ENCODE data around the gene UBE2E1.
"Not testable (repeated sequence)": the region's sequence is repeated elsewhere in the genome, so short reads cannot be mapped to it uniquely, and the experiment has no call there.

Gene UBE2E1

GRCh38 chr3:23859012-23859743 lies 53.4 kb downstream of the UBE2E1 start:
- DNase-seq: no peak

- no peak for DNase-seq
These were observed 54.2 kb downstream of the UBE2E1 start for GRCh38 chr3:23859839-23860382.

- no peak for DNase-seq
These were observed 55.9 kb downstream of the UBE2E1 start for GRCh38 chr3:23861689-23862088.

DNA sequence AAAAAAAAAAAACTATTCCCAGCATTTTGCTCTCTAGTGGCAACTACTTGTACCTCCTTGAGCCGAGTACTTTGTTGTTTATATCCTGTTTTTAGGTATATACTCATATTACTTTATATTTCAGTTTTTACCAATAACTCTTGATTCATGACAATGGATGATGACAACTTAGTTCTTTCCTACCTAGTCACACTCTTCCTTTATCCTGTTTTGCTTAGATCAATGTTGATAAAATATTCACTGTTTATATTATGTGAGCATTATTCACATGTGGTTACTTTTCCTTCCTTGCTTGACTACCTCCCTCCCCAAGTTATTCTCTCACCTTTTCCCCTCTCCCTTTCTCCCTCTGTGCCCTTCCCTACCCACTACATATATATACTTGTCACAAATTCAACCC lies 57.3 kb downstream of the UBE2E1 start:
- no peak for DNase-seq

DNA sequence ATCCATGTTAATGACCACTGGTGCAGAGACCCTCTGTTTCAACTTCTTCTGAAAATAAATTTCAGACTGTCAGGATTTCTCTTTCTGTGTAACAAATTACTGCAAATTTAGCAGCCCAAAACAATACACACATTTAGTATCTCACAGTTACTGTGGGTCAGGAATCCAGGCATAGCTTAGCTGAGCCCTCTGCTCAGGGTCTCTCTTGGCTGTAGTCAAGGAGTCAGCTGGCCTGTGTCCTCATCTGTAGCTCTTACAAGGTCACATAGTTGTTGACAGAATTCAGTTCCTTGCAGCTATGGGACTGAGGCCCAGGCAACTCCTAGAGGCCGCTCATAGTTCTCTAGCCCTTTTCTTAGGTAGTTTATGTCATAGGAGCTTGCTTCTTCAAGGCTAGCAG lies 59.2 kb downstream of the UBE2E1 start:
- DNase-seq: no peak

- DNase-seq: peak in 1 of 2 donors; percentile 12
These were observed 60.0 kb downstream of the UBE2E1 start for GRCh38 chr3:23865595-23866396.

- no peak for DNase-seq
These were observed 61.6 kb downstream of the UBE2E1 start for GRCh38 chr3:23867400-23867799.

DNA sequence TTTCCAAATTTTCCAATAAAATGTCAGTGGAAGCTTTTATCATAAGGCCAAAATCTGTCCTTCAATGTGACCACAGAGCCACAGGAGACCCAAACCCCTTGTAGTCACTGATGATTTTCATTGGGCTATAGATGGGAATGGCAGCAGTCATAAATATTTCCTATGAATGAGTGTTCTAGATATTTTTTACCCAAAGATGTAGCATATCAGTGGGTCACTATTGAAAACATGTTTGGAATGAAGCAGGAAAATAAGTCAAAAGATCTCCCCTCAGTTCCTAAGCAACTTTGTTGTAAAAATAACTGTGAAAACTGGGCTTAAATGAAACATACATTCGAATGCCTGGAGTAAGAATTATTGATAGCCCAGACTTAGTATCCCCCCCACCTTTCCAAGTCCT lies 62.1 kb downstream of the UBE2E1 start:
- no peak for DNase-seq

DNA sequence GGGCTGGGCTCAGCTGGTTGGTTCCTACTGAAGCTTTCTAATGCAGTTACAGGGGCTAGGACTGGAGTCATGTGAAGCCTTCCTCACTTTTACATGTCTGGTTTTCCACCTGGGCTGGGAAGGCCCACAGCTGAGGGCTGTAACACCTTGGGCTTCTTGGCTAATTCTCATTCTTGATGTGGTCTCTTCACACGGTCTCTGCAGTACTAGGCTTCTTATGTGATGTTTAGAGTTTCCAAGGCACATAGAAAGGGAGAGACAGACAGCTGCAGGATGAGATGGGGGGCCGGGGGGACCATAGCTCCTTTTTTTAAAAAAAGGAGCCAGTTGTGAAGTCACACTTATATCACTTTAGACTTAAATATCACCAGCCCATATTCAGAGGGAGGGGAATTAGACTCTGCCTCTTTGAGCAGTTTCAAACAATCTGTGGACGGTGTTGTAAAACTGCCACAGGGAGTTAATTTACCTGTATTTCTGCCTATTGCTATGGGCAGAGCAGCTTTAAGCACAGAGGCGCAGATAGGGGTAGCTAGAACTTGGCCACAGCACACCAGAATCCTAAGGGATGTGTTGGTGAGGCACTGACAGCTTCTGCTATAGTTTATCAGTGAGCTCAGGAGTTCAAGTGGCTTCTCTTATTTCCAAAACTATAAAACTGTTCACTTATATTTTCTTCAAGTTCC lies 64.4 kb downstream of the UBE2E1 start:
- DNase-seq: no peak

DNA sequence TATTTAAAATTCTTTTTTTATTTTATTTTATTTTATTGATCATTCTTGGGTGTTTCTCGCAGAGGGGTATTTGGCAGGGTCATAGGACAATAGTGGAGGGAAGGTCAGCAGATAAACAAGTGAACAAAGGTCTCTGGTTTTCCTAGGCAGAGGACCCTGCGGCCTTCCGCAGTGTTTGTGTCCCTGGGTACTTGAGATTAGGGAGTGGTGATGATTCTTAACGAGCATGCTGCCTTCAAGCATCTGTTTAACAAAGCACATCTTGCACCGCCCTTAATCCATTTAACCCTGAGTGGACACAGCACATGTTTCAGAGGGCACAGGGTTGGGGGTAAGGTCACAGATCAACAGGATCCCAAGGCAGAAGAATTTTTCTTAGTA lies 64.9 kb downstream of the UBE2E1 start:
- DNase-seq: not testable (repeated sequence)

- DNase-seq: not testable (repeated sequence)
These were observed 65.6 kb downstream of the UBE2E1 start for GRCh38 chr3:23871361-23871760.

GRCh38 chr3:23872330-23872729 lies 66.6 kb downstream of the UBE2E1 start:
- DNase-seq: no peak

DNA sequence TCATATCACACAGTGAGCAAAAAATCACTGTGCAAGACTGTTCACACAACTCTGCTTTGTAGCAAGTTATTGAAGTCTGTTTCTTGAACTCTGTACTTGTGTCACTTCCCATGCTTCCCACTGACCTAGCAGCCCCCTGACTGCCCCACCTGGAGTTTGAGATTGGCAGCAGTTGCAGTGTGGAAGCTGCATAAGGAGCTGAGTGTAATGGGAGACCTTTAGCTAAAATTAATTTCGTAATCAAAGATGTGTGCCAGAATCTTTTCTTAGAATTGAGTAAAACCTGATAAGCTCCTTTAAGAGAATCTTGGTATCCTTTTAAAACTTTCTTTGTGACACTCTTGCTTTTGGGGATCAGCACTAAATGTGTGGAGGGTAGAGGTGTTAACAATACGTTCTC lies 68.2 kb downstream of the UBE2E1 start:
- DNase-seq: no peak

DNA sequence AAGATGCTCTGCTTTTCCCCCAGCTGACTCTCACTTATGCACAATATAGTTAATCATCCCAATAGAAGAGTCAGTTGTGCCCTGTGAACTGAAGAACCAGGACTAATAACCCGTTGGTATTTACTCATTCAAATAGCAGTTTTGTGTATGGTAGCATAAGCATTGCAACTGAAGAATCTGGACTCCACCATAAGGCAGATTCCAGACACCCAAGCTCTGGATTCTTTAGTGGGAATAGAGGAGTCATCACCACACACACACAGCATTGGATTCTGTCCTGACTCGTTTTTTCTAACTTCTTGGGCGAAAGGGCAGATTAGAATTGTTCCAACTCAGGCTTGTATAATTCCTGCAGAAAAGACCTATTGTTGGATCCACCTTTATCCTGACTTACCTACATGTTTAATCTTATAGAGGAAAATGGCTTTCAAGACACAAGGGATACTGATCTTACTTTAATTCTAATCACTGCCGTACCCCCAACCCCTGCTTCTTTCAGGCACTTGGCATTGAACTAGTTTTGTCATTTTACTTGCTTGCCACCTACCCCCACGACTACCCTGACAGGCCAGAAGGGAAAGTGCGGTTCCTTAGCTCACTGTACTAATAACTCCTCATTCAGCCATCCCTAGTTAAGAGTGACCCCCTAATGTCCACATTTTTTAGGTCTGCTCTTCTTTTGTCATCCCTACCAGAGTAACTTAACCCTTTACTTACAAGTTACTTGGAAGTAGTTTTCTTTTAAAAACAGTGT lies 68.8 kb downstream of the UBE2E1 start:
- DNase-seq: no peak

DNA sequence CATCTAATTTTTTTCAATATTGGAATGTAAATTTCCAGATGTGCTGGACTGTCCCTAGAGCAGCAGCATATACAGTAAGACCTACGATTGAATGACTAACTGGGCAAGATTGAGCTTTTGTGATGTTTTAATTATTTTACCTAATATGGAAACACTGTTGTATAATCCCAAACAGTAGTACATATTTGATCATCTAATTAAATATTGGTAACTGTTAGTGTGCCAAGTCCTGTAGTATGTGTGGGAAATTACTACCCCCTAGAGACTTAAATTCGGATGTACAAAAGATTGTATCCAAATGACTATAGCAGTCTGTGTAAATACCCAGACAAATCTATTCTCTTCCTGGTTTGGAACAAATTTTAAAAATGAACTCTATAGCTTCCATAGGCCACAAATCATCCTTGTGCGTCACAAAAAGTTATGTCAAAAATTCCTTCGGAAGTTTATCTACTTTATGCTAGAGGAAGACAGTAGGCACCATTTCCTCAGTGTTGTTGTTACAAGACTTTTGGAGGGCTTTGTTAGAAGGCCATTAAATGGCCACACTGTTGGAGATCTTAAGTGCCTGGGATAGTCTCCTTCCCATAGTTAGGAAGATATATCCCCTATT lies 69.5 kb downstream of the UBE2E1 start:
- no peak for DNase-seq

DNA sequence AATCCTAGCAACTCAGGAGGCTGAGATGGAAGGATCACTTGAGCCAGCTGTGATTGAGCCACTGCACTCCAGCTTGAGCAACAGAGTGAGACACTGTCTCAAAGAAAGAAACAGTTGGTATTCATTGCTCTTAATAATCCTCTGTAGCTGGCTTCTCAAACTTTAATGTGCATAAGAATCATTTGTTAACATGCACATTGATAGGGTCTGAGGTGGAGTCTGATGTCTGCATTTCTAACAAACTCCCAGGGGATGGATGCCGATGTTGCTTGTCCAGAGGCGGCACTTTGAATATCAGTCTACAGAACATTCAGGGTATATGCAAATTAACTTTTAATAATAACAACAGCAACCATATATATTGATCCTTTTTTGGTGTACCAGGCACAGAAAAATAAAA lies 71.2 kb downstream of the UBE2E1 start:
- no peak for DNase-seq

- no peak for DNase-seq
These were observed 71.7 kb downstream of the UBE2E1 start for GRCh38 chr3:23877329-23877980.

DNA sequence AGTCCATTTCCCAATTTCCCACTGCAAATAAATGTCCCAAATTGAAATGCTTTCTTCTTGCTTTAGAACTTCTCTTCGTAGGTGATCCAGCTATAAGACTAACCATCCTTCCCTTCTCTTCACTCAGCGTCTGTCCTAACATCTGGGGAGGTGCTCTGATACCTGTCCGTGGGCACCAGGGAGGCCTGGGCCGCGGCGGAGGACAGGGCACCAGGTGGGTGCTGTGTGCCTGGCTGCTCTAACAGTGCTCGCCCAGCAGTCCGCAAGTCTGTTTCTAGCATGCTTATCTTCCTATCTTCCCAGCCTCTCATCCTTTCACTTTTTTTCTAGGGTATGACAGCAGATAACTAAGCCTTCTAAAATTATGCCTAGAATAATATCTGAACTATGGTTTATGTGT lies 73.7 kb downstream of the UBE2E1 start:
- DNase-seq: no peak

DNA sequence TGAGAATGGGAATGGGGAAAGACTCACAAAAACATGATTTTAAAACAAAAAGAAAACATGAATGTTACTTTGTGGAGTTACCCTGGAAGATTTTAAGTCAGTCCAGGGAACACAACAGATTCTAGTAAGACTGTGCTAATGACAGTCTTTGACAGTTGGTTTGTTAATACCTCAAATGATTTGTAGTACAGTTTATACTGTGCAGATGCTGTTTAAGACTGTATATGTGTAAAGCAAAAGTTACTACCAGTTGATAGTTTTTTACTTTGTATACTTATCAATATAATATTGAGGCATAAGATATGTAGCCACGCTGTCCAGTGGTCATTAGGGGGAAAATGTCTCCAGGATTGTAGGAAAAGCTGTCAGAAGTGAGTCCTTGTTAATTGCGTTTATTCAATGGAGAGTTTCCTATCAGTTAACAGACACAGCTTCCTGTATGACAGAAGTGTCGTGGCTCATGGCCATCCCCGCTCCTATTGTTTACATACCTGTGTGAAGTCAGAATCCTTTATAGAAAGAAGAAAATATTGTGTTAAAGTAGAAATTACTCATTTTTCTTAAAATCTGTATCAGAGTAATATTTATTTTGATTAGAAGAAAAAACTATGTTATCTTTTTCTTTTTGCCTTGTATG lies 75.1 kb downstream of the UBE2E1 start:
- DNase-seq: no peak

DNA sequence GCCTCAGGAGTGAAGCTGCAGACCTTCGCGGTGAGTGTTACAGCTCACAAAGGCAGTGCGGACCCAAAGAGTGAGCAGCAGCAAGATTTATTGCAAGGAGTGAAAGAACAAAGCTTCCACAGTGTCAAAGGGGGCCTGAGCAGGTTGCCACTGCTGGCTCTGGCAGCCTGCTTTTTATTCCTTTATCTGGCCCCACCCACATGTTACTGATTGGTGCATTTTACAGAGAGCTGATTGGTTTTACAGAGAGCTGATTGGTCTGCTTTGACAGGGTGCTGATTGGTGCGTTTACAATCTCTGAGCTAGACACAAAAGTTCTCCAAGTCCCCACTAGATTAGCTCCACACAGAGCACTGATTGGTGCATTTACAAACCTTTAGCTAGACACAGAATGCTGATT lies 76.2 kb downstream of the UBE2E1 start:
- DNase-seq: not testable (repeated sequence)

DNA sequence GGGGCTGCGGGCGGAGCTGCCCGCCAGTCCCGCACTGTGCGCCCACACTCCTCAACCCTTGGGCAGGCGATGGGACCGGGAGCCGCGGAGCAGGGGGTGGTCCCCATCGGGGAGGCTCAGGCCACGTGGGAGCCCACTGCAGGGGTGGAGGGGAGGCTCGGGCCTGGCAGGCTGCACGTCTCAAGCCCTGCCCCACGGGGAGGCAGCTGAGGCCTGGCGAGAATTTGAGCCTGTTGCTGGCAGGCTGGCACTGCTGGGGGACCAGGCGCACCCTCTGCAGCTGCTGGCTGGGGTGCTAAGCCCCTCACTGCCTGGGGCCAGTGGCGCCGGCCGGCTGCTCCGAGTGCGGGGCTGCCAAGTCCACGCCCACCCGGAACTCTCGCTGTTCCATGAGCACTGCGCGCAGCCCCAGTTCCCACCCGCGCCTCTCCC lies 76.7 kb downstream of the UBE2E1 start:
- no peak for DNase-seq

Measured in bone marrow (tissue), 2 donors.